Tibial artery (tissue), 4 donors: Measurements from ENCODE around the gene FAF2.

Source experiments
- DNase-seq, 2 donors: peaks; one replicate each; pipeline ENCODE4 v3.0.0-alpha.2; 2019
- H3K27ac ChIP-seq, 2 donors: fragments of 200-600 bp; sonication (generic) in 1 of 2; 1 replicate in 1 of 2; 2 replicates in 1 of 2; pipeline ENCODE4 v1.5.1; 2018 to 2019; ENCODE audit warnings: mild to moderate bottlenecking in 1 of 2
- H3K27me3 ChIP-seq, 2 donors: fragments of 200-600 bp; sonication (generic) in 1 of 2; one replicate each; pipeline versions ENCODE4 v1.5.1 to v1.6.0; 2016 to 2019
- H3K36me3 ChIP-seq, 3 donors: fragments of 200-600 bp; sonication (generic) in 2 of 3; one replicate each; pipeline ENCODE4 v1.5.1; 2016 to 2019; ENCODE audit warnings: mild to moderate bottlenecking in 2 of 3
- H3K4me1 ChIP-seq, 4 donors: fragments of 200-600 bp; sonication (generic) in 2 of 4; 1 replicate in 3 of 4; 2 replicates in 1 of 4; pipeline ENCODE4 v1.5.1; 2016 to 2019
- H3K4me3 ChIP-seq, 2 donors: fragments of 200-600 bp; sonication (generic) in 1 of 2; 1 replicate in 1 of 2; 2 replicates in 1 of 2; pipeline ENCODE4 v1.5.1; 2018 to 2019; ENCODE audit warnings: mild to moderate bottlenecking in 2 of 2
- H3K9me3 ChIP-seq, 3 donors: fragments of 200-600 bp; sonication (generic) in 1 of 3; one replicate each; pipeline ENCODE4 v1.5.1; 2016 to 2019
- CTCF ChIP-seq, 2 experiments: fragments of 200-600 bp in 1 of 2; fragments of 450-650 bp in 1 of 2; IDR thresholded peaks; one replicate each; pipeline ENCODE4 v1.5.1; 2017 to 2019; ENCODE audit warnings: antibody characterized with exemption in 2 of 2, mild to moderate bottlenecking in 1 of 2, moderate library complexity in 1 of 2
- intact Hi-C: fragments of 100-400 bp; cut with DNase I; formaldehyde crosslinking; loops from one replicate; pipeline ENCODE4 v1.15.0; 2023; ENCODE audit warnings: low total_unique reads

FAF2 gene

GRCh38 chr5:176492431-176492830 is 44.2 kb downstream of the FAF2 start:
- Histone ChIP-seq H3K27me3 (no peaks in the 10 kb centered on the region), H3K9me3 (no peaks in the 10 kb centered on the region), H3K27ac (no peak overlapping the region), H3K4me3 (no peak overlapping the region), H3K4me1 (no peaks in the 10 kb centered on the region), H3K36me3 (peaks cover 78 to 89% (median 86%) of the 10 kb centered on the region in 3 donors)
- no peak for DNase-seq
- TF ChIP-seq CTCF (IDR thresholded peaks at IDR 0.05) = no peak
- intact Hi-C loops = no loop called here

- H3K36me3 ChIP-seq = peaks cover 88 to 97% (median 97%) of the 10 kb centered on the region in 3 donors
- H3K27me3 ChIP-seq = no peaks in the 10 kb centered on the region
- no peak overlapping the region for H3K27ac ChIP-seq
- H3K4me1 ChIP-seq = no peaks in the 10 kb centered on the region
- H3K9me3 ChIP-seq = no peaks in the 10 kb centered on the region
- TF ChIP-seq CTCF (IDR thresholded peaks at IDR 0.05) = no peak
- DNase-seq = no peak
- no peak overlapping the region for H3K4me3 ChIP-seq
- intact Hi-C loops = no loop called here
Measured at GRCh38 chr5:176497852-176498251, 49.7 kb downstream of the FAF2 start.

- H3K36me3 ChIP-seq = peaks cover 88 to 97% (median 91%) of the 10 kb centered on the region in 3 donors
- intact Hi-C loops = no loop called here
Measured at GRCh38 chr5:176499273-176499672, 51.1 kb downstream of the FAF2 start.

GRCh38 chr5:176500511-176500910 is 52.3 kb downstream of the FAF2 start:
- peaks cover 78 to 97% (median 81%) of the 10 kb centered on the region in 3 donors for H3K36me3 ChIP-seq
- no peak for TF ChIP-seq CTCF (IDR thresholded peaks at IDR 0.05)
- intact Hi-C loops = no loop called here

More at GRCh38 chr5:176499273-176499672, 51.1 kb downstream of the FAF2 start:
- no peaks in the 10 kb centered on the region for H3K27me3 ChIP-seq
- no peaks in the 10 kb centered on the region for H3K4me1 ChIP-seq
- DNase-seq = no peak
- no peak overlapping the region for H3K27ac ChIP-seq
- TF ChIP-seq CTCF (IDR thresholded peaks at IDR 0.05) = no peak
- H3K9me3 ChIP-seq = no peaks in the 10 kb centered on the region
- H3K4me3 ChIP-seq = no peak overlapping the region

GRCh38 chr5:176501333-176501732 is 53.1 kb downstream of the FAF2 start:
- Histone ChIP-seq H3K4me3 (no peak overlapping the region), H3K27ac (no peak overlapping the region), H3K4me1 (no peaks in the 10 kb centered on the region), H3K36me3 (peaks cover 74 to 97% (median 78%) of the 10 kb centered on the region in 3 donors), H3K9me3 (no peaks in the 10 kb centered on the region), H3K27me3 (no peaks in the 10 kb centered on the region)
- intact Hi-C loops = no loop called here
- TF ChIP-seq CTCF (IDR thresholded peaks at IDR 0.05) = no peak
- no peak for DNase-seq

More at GRCh38 chr5:176500511-176500910, 52.3 kb downstream of the FAF2 start:
- Histone ChIP-seq H3K4me1 (no peaks in the 10 kb centered on the region), H3K27ac (no peak overlapping the region), H3K4me3 (no peak overlapping the region), H3K27me3 (no peaks in the 10 kb centered on the region), H3K9me3 (no peaks in the 10 kb centered on the region)
- DNase-seq = no peak

- Histone ChIP-seq H3K4me1 (no peaks in the 10 kb centered on the region), H3K27ac (no peak overlapping the region), H3K36me3 (peaks cover 73 to 100% (median 79%) of the 10 kb centered on the region in 3 donors), H3K9me3 (no peaks in the 10 kb centered on the region), H3K4me3 (no peak overlapping the region), H3K27me3 (no peaks in the 10 kb centered on the region)
- intact Hi-C loops = no loop called here
- no peak for DNase-seq
- no peak for TF ChIP-seq CTCF (IDR thresholded peaks at IDR 0.05)
Measured at GRCh38 chr5:176503496-176503895, 55.3 kb downstream of the FAF2 start.
